Thyroid gland (tissue), 4 donors: ENCODE measurements around the gene KCP. TPM values are rescaled to one million over a fixed set of nuclear protein-coding genes. Genes with fewer than 3 reads are reported as not detected.

Experiments
- DNase-seq, 2 donors: peaks; one replicate each; pipeline ENCODE4 v3.0.0-alpha.2; 2019
- H3K27ac ChIP-seq, 3 donors: fragments of 200-600 bp; sonication (generic); 1 replicate in 2 of 3; 2 replicates in 1 of 3; pipeline ENCODE4 v1.5.1; 2016 to 2019; ENCODE audit warnings: mild to moderate bottlenecking in 1 of 3, moderate library complexity in 1 of 3
- H3K27me3 ChIP-seq: fragments of 200-600 bp; sonication (generic); one replicate; pipeline ENCODE4 v1.5.1; 2019
- H3K36me3 ChIP-seq, 2 donors: fragments of 200-600 bp; sonication (generic); one replicate each; pipeline ENCODE4 v1.5.1; 2016 to 2019
- H3K4me1 ChIP-seq, 2 donors: fragments of 200-600 bp; sonication (generic); one replicate each; pipeline ENCODE4 v1.5.1; 2017 to 2019
- H3K4me3 ChIP-seq, 3 donors: fragments of 200-600 bp; sonication (generic); replicated peaks in 1 of 3; 1 replicate in 2 of 3; 2 replicates in 1 of 3; pipeline ENCODE4 v1.5.1; 2016; ENCODE audit warnings: mild to moderate bottlenecking in 1 of 3
- H3K9me3 ChIP-seq: fragments of 200-600 bp; sonication (generic); one replicate; pipeline ENCODE4 v1.5.1; 2017
- CTCF ChIP-seq, 6 experiments: fragments of 200-600 bp in 3 of 6; fragments of 450-650 bp in 3 of 6; sonication (generic) in 3 of 6; IDR thresholded peaks; one replicate each; pipeline ENCODE4 v1.5.1; 2016 to 2019; ENCODE audit warnings: antibody characterized with exemption in 6 of 6, mild to moderate bottlenecking in 2 of 6, inconsistent platforms in 1 of 6, moderate library complexity in 1 of 6
- POLR2A ChIP-seq, 2 donors: fragments of 450-650 bp; IDR thresholded peaks; one replicate each; pipeline ENCODE4 v1.6.1; 2017; ENCODE audit warnings: antibody characterized with exemption in 2 of 2, mild to moderate bottlenecking in 2 of 2, moderate library complexity in 1 of 2
- WGBS, 2 donors: methylation state at CpG; one replicate each; pipeline ENCODE4 v1.1.5; 2017; 5-methylcytosine and 5-hydroxymethylcytosine counted together
- intact Hi-C: fragments of 100-400 bp; cut with DNase I; formaldehyde crosslinking; loops from one replicate; pipeline ENCODE4 v1.15.1; 2023
- total RNA-seq, 4 donors: library from RNA; depleted of rRNA; stranded (reverse); fragments of >200 nt; gene quantifications; one replicate each; pipeline ENCODE4 v1.2.3, GENCODE V29; 2016

Gene KCP
- total RNA-seq, 4 donors from 2014 or later: 0.27 to 0.93 (median 0.61) TPM

- Histone ChIP-seq H3K4me1 (peaks cover 12 to 17% of the 10 kb centered on the region in 2 donors), H3K9me3 (no peaks in the 10 kb centered on the region), H3K27me3 (no peaks in the 10 kb centered on the region), H3K36me3 (peaks cover 10 to 14% of the 10 kb centered on the region in 2 donors), H3K27ac (no peak overlapping the region), H3K4me3 (peak overlapping the region in 2 of 3 donors; percentile 3 to 55)
- intact Hi-C loops: loop anchor here (10.0 kb wide), 1 partner anchor 135 kb away; the partner anchor contains the start of gene CALU
- peak; percentile 50 to 61 for DNase-seq
- TF ChIP-seq POLR2A (IDR thresholded peaks at IDR 0.05) (no peak), CTCF (IDR thresholded peaks at IDR 0.05) (no peak)
- whole genome bisulfite sequencing, 2 donors: 3 to 7% methylated on average over 6 to 13 of the region's 86 CpGs
Observed at GRCh38 chr7:128869138-128869943, 41.2 kb downstream of the KCP start.

- Histone ChIP-seq H3K9me3 (no peaks in the 10 kb centered on the region), H3K27me3 (no peaks in the 10 kb centered on the region), H3K36me3 (peaks cover 10 to 14% of the 10 kb centered on the region in 2 donors), H3K4me3 (peak overlapping the region in 1 of 3 donors; percentile 55), H3K27ac (no peak overlapping the region), H3K4me1 (peaks cover 17 to 22% of the 10 kb centered on the region in 2 donors)
- no peak for DNase-seq
- intact Hi-C loops: loop anchor here (10.0 kb wide), 1 partner anchor 134 kb away; the partner anchor contains the start of gene CALU
- TF ChIP-seq POLR2A (IDR thresholded peaks at IDR 0.05): no peak
- no peak for TF ChIP-seq CTCF (IDR thresholded peaks at IDR 0.05)
- WGBS, 2 donors: 45 to 56% methylated on average over 13 of the region's 13 CpGs
Observed at GRCh38 chr7:128868624-128869137, 41.8 kb downstream of the KCP start.

GRCh38 chr7:128867842-128868623, 42.5 kb downstream of the KCP start:
- H3K9me3 ChIP-seq: no peaks in the 10 kb centered on the region
- no peak overlapping the region for H3K4me3 ChIP-seq
- WGBS, 2 donors: 84% methylated on average over 11 of the region's 11 CpGs
- H3K27ac ChIP-seq: no peak overlapping the region
- TF ChIP-seq POLR2A (IDR thresholded peaks at IDR 0.05) (no peak), CTCF (IDR thresholded peaks at IDR 0.05) (no peak)
- DNase-seq: no peak
- peaks cover 21 to 24% of the 10 kb centered on the region in 2 donors for H3K4me1 ChIP-seq
- H3K27me3 ChIP-seq: no peaks in the 10 kb centered on the region
- peaks cover 10 to 14% of the 10 kb centered on the region in 2 donors for H3K36me3 ChIP-seq
- intact Hi-C loops: loop anchor here (10.0 kb wide), 1 partner anchor 133 kb away; the partner anchor contains the start of gene CALU

- DNase-seq: no peak
- peaks cover 21 to 24% of the 10 kb centered on the region in 2 donors for H3K4me1 ChIP-seq
- WGBS, 2 donors: 89 to 91% methylated on average over 4 of the region's 4 CpGs
- no peak overlapping the region for H3K27ac ChIP-seq
- intact Hi-C loops: loop anchor here (10.0 kb wide), 1 partner anchor 132 kb away; the partner anchor contains the start of gene CALU
- no peaks in the 10 kb centered on the region for H3K27me3 ChIP-seq
- TF ChIP-seq POLR2A (IDR thresholded peaks at IDR 0.05): no peak
- TF ChIP-seq CTCF (IDR thresholded peaks at IDR 0.05): no peak
- no peak overlapping the region for H3K4me3 ChIP-seq
- H3K36me3 ChIP-seq: peaks cover 10 to 14% of the 10 kb centered on the region in 2 donors
- H3K9me3 ChIP-seq: no peaks in the 10 kb centered on the region
Observed at GRCh38 chr7:128867241-128867640, 43.3 kb downstream of the KCP start.
